ENCODE measurements around the gene CACNA1B. TPM values are rescaled to one million over a fixed set of nuclear protein-coding genes. Genes with fewer than 3 reads are reported as not detected.

The CACNA1B gene
- total and polyA plus RNA-seq, 2 donors (not counting 1 experiment from before 2014, with no cell fraction given), result 0.15 TPM; not detected in 1

- CTCF ChIA-PET, result no interaction called here
- H3K4me3 ChIP-seq (ENCODE audit: control extremely low read depth in 1 of 5, extremely low read depth in 1 of 5, insufficient read depth in 1 of 5, low read depth in 2 of 5, low read length in 4 of 5), result no peak overlapping the region
- H2AFZ ChIP-seq (ENCODE audit: insufficient read depth, low read depth, low read length, poor library complexity, severe bottlenecking), result no peak overlapping the region
- H3K27me3 ChIP-seq (replicated peaks in 1 of 4; ENCODE audit: control extremely low read depth in 1 of 4, control insufficient read depth in 3 of 4, insufficient read depth in 4 of 4, low read length in 3 of 4), result no peaks in the 10 kb centered on the region
- no peaks in the 10 kb centered on the region for H3K79me2 ChIP-seq (ENCODE audit: control insufficient read depth, insufficient read depth, low read length)
- Mint-ChIP-seq H3K4me3 (no peak overlapping the region), H3K27ac (no peak overlapping the region), H3K4me1 (no peaks in the 10 kb centered on the region), H3K9me3 (ENCODE audit: insufficient read depth) (no peaks in the 10 kb centered on the region), H3K27me3 (peaks cover 8% of the 10 kb centered on the region)
- no peak for ATAC-seq (ENCODE audit: low read depth)
- intact Hi-C loops (cut with micrococcal nuclease), result no loop called here
- WGBS (ENCODE audit: insufficient coverage), result 100% methylated on average over 3 of the region's 8 CpGs
- TF ChIP-seq, protein P1, sequence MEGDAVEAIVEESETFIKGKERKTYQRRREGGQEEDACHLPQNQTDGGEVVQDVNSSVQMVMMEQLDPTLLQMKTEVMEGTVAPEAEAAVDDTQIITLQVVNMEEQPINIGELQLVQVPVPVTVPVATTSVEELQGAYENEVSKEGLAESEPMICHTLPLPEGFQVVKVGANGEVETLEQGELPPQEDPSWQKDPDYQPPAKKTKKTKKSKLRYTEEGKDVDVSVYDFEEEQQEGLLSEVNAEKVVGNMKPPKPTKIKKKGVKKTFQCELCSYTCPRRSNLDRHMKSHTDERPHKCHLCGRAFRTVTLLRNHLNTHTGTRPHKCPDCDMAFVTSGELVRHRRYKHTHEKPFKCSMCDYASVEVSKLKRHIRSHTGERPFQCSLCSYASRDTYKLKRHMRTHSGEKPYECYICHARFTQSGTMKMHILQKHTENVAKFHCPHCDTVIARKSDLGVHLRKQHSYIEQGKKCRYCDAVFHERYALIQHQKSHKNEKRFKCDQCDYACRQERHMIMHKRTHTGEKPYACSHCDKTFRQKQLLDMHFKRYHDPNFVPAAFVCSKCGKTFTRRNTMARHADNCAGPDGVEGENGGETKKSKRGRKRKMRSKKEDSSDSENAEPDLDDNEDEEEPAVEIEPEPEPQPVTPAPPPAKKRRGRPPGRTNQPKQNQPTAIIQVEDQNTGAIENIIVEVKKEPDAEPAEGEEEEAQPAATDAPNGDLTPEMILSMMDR (IDR thresholded peaks at IDR 0.05), result no peak
- no peak for TF ChIP-seq EZH2 (IDR thresholded peaks at IDR 0.05; ENCODE audit: borderline replicate concordance, insufficient read depth, low read depth, low read length, poor library complexity, severe bottlenecking)
- H3K9ac ChIP-seq (ENCODE audit: low read length), result no peak overlapping the region
- DNase-seq, result no peak
- H3K4me1 ChIP-seq (ENCODE audit: control insufficient read depth in 2 of 2, insufficient read depth in 2 of 2, low read length in 2 of 2), result no peaks in the 10 kb centered on the region
- H4K20me1 ChIP-seq (ENCODE audit: control insufficient read depth, insufficient read depth, low read length, poor library complexity, severe bottlenecking), result no peaks in the 10 kb centered on the region
- no peak overlapping the region for H3K27ac ChIP-seq (ENCODE audit: low read length in 2 of 2)
- POLR2A ChIA-PET, result no interaction called here
- no peaks in the 10 kb centered on the region for H3K36me3 ChIP-seq (replicated peaks in 1 of 2; ENCODE audit: control extremely low read depth in 1 of 2, control insufficient read depth in 1 of 2, extremely low read depth in 1 of 2, insufficient read depth in 2 of 2, low read length in 1 of 2)
- peaks cover 0 to 3% (median 0%) of the 10 kb centered on the region in 3 donors for H3K9me3 ChIP-seq (ENCODE audit: control extremely low read depth in 1 of 3, control insufficient read depth in 2 of 3, insufficient read depth in 1 of 3, low read length in 2 of 3)
- H3K4me2 ChIP-seq (replicated peaks; ENCODE audit: low read depth, low read length, poor library complexity, severe bottlenecking), result no peak overlapping the region
These were observed 100.1 kb downstream of the CACNA1B start for GRCh38 chr9:137977571-137978261.

DNA sequence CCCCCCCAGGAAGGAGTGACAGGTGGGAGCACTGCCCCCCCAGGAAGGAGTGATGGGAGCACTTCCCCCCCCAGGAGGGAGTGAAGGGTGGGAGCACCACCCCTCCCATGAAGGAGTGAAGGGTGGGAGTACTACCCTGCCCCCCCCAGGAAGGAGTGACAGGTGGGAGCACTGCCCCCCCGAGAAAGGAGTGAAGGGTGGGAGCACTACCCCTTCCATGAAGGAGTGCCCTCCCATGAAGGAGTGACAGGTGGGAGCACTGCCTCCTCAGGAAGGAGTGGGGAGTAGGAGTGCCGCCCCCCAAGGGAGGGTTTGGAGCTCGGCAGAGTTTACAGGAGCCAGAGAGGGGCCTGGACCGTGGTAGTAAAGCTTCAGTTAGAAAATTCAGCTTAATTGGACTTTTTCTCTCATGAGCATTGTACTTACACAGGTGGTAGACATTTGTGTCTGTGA is 100.7 kb downstream of the CACNA1B start:
- Histone ChIP-seq H3K4me3 (ENCODE audit: control extremely low read depth in 1 of 5, extremely low read depth in 1 of 5, insufficient read depth in 1 of 5, low read depth in 2 of 5, low read length in 4 of 5) (no peak overlapping the region), H3K27ac (ENCODE audit: low read length in 2 of 2) (no peak overlapping the region), H4K20me1 (ENCODE audit: control insufficient read depth, insufficient read depth, low read length, poor library complexity, severe bottlenecking) (no peaks in the 10 kb centered on the region), H3K4me1 (ENCODE audit: control insufficient read depth in 2 of 2, insufficient read depth in 2 of 2, low read length in 2 of 2) (no peaks in the 10 kb centered on the region), H3K79me2 (ENCODE audit: control insufficient read depth, insufficient read depth, low read length) (no peaks in the 10 kb centered on the region), H3K36me3 (replicated peaks in 1 of 2; ENCODE audit: control extremely low read depth in 1 of 2, control insufficient read depth in 1 of 2, extremely low read depth in 1 of 2, insufficient read depth in 2 of 2, low read length in 1 of 2) (no peaks in the 10 kb centered on the region), H3K4me2 (replicated peaks; ENCODE audit: low read depth, low read length, poor library complexity, severe bottlenecking) (no peak overlapping the region), H3K27me3 (replicated peaks in 1 of 4; ENCODE audit: control extremely low read depth in 1 of 4, control insufficient read depth in 3 of 4, insufficient read depth in 4 of 4, low read length in 3 of 4) (no peaks in the 10 kb centered on the region), H3K9me3 (ENCODE audit: control extremely low read depth in 1 of 3, control insufficient read depth in 2 of 3, insufficient read depth in 1 of 3, low read length in 2 of 3) (peaks cover 0 to 3% (median 0%) of the 10 kb centered on the region in 3 donors), H2AFZ (ENCODE audit: insufficient read depth, low read depth, low read length, poor library complexity, severe bottlenecking) (no peak overlapping the region), H3K9ac (ENCODE audit: low read length) (no peak overlapping the region)
- no peak overlapping the region for H3K4me3 Mint-ChIP-seq
- peaks cover 11% of the 10 kb centered on the region for H3K27me3 Mint-ChIP-seq
- no peak for DNase-seq
- no peaks in the 10 kb centered on the region for H3K9me3 Mint-ChIP-seq (ENCODE audit: insufficient read depth)
- TF ChIP-seq, protein P1 (IDR thresholded peaks at IDR 0.05), result no peak
- no peak for TF ChIP-seq EZH2 (IDR thresholded peaks at IDR 0.05; ENCODE audit: borderline replicate concordance, insufficient read depth, low read depth, low read length, poor library complexity, severe bottlenecking)
- ChIA-PET POLR2A (no interaction called here), CTCF (no interaction called here)
- intact Hi-C loops (cut with micrococcal nuclease), result no loop called here
- ATAC-seq (ENCODE audit: low read depth), result no peak
- H3K4me1 Mint-ChIP-seq, result no peaks in the 10 kb centered on the region
- 89% methylated on average over 3 of the region's 4 CpGs for WGBS (ENCODE audit: insufficient coverage)
- H3K27ac Mint-ChIP-seq, result no peak overlapping the region
